ENCODE data around the gene ERGIC1. TPM values are rescaled to one million over a fixed set of nuclear protein-coding genes. Genes with fewer than 3 reads are reported as not detected.

The ERGIC1 gene
- total RNA-seq, 1 experiment from 2014 or later = 89.8 TPM

DNA sequence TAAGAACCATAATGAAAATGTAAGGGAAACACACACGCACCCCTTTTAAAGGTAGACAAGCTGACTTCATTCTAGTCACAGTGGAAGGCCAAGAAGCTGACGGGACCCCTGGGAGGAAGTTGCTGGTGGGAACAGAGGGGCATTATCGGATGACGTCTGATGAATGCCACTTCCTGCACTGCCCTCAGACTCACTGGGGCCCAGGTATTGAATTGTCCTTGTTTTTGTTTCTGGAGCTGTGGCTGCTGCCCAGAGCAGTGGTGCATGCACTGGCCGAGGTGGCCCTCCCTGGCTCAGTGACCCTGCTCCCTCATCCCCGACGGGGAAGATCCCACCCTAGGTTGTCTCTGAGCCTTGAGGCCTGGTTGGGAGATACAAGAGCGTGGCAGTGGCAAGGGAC, 109.9 kb downstream of the ERGIC1 start:
- Mint-ChIP-seq H3K9me3 (no peaks in the 10 kb centered on the region), H3K4me1 (peaks cover 15% of the 10 kb centered on the region), H3K27ac (no peak overlapping the region; the same call in 1 of the 2 replicates), H3K27me3 (ENCODE audit: low read depth) (no peaks in the 10 kb centered on the region), H3K36me3 (peaks cover 28% of the 10 kb centered on the region), H3K4me3 (no peak overlapping the region)
- ChIA-PET POLR2A (no interaction called here), CTCF (interaction anchor here (0.6 to 2.2 kb wide), 4 partner anchors 11 to 172 kb away, joined by 3 to 16 read pairs (median 3); no protein-coding TSS in a partner anchor)
- TF ChIP-seq, protein P1, sequence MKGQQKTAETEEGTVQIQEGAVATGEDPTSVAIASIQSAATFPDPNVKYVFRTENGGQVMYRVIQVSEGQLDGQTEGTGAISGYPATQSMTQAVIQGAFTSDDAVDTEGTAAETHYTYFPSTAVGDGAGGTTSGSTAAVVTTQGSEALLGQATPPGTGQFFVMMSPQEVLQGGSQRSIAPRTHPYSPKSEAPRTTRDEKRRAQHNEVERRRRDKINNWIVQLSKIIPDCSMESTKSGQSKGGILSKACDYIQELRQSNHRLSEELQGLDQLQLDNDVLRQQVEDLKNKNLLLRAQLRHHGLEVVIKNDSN (CRISPR knock-in tag; IDR thresholded peaks at IDR 0.05) = no peak
- TF ChIP-seq, protein P2, sequence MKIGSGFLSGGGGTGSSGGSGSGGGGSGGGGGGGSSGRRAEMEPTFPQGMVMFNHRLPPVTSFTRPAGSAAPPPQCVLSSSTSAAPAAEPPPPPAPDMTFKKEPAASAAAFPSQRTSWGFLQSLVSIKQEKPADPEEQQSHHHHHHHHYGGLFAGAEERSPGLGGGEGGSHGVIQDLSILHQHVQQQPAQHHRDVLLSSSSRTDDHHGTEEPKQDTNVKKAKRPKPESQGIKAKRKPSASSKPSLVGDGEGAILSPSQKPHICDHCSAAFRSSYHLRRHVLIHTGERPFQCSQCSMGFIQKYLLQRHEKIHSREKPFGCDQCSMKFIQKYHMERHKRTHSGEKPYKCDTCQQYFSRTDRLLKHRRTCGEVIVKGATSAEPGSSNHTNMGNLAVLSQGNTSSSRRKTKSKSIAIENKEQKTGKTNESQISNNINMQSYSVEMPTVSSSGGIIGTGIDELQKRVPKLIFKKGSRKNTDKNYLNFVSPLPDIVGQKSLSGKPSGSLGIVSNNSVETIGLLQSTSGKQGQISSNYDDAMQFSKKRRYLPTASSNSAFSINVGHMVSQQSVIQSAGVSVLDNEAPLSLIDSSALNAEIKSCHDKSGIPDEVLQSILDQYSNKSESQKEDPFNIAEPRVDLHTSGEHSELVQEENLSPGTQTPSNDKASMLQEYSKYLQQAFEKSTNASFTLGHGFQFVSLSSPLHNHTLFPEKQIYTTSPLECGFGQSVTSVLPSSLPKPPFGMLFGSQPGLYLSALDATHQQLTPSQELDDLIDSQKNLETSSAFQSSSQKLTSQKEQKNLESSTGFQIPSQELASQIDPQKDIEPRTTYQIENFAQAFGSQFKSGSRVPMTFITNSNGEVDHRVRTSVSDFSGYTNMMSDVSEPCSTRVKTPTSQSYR (CRISPR knock-in tag; IDR thresholded peaks at IDR 0.05) = no peak
- DNase-seq (ENCODE audit: low spot score) (no peak), ATAC-seq (no peak)

DNA sequence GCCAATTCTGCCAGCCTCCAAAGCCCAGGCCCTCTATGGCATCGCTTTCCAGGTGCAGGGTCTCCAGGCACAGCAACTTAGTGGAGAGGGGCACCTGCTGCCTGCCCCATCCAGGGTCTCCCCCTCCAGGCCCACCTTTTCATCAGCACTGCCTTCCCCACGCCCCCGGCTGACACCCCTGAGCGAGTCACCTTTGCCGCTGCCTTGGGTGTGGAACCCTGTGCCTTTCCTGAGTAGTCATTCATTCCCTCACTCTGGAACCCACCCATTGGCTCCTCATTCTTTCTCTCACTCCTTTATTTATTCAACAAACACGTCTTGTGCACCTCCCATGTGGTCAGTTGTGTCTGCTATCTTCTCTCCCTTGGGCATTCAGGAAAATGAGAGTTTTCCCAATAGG, 110.7 kb downstream of the ERGIC1 start:
- DNase-seq (ENCODE audit: low spot score) (no peak), ATAC-seq (no peak)
- ChIA-PET POLR2A (no interaction called here), CTCF (interaction anchor here (0.7 kb wide), 1 partner anchor 230 kb away, joined by 3 read pairs; no protein-coding TSS in a partner anchor)
- no peak overlapping the region for H3K27ac Mint-ChIP-seq
- H3K4me3 Mint-ChIP-seq = no peak overlapping the region
- peaks cover 26% of the 10 kb centered on the region for H3K36me3 Mint-ChIP-seq
- H3K4me1 Mint-ChIP-seq = peaks cover 15% of the 10 kb centered on the region
- H3K9me3 Mint-ChIP-seq = no peaks in the 10 kb centered on the region
- no peaks in the 10 kb centered on the region for H3K27me3 Mint-ChIP-seq (ENCODE audit: low read depth)
- TF ChIP-seq, protein P3, sequence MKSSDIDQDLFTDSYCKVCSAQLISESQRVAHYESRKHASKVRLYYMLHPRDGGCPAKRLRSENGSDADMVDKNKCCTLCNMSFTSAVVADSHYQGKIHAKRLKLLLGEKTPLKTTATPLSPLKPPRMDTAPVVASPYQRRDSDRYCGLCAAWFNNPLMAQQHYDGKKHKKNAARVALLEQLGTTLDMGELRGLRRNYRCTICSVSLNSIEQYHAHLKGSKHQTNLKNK (CRISPR knock-in tag; IDR thresholded peaks at IDR 0.05) = no peak
- TF ChIP-seq PRRX2 (CRISPR knock-in tag; IDR thresholded peaks at IDR 0.05) = no peak
- TF ChIP-seq ZNF263 (CRISPR knock-in tag; IDR thresholded peaks at IDR 0.05; ENCODE audit: low read depth) = no peak
- no peak for TF ChIP-seq ZNF121 (CRISPR knock-in tag; IDR thresholded peaks at IDR 0.05)
- TF ChIP-seq, protein P4, sequence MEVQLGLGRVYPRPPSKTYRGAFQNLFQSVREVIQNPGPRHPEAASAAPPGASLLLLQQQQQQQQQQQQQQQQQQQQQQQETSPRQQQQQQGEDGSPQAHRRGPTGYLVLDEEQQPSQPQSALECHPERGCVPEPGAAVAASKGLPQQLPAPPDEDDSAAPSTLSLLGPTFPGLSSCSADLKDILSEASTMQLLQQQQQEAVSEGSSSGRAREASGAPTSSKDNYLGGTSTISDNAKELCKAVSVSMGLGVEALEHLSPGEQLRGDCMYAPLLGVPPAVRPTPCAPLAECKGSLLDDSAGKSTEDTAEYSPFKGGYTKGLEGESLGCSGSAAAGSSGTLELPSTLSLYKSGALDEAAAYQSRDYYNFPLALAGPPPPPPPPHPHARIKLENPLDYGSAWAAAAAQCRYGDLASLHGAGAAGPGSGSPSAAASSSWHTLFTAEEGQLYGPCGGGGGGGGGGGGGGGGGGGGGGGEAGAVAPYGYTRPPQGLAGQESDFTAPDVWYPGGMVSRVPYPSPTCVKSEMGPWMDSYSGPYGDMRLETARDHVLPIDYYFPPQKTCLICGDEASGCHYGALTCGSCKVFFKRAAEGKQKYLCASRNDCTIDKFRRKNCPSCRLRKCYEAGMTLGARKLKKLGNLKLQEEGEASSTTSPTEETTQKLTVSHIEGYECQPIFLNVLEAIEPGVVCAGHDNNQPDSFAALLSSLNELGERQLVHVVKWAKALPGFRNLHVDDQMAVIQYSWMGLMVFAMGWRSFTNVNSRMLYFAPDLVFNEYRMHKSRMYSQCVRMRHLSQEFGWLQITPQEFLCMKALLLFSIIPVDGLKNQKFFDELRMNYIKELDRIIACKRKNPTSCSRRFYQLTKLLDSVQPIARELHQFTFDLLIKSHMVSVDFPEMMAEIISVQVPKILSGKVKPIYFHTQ (CRISPR knock-in tag; IDR thresholded peaks at IDR 0.05) = no peak
- TF ChIP-seq SMAD3 (CRISPR knock-in tag; IDR thresholded peaks at IDR 0.05; ENCODE audit: borderline replicate concordance) = no peak
- no peak for TF ChIP-seq OVOL2 (CRISPR knock-in tag; IDR thresholded peaks at IDR 0.05; ENCODE audit: borderline replicate concordance)
- no peak for TF ChIP-seq NFE2L1 (CRISPR knock-in tag; IDR thresholded peaks at IDR 0.05)
- no peak for TF ChIP-seq SMAD4 (CRISPR knock-in tag; IDR thresholded peaks at IDR 0.05)
- TF ChIP-seq, protein P5, sequence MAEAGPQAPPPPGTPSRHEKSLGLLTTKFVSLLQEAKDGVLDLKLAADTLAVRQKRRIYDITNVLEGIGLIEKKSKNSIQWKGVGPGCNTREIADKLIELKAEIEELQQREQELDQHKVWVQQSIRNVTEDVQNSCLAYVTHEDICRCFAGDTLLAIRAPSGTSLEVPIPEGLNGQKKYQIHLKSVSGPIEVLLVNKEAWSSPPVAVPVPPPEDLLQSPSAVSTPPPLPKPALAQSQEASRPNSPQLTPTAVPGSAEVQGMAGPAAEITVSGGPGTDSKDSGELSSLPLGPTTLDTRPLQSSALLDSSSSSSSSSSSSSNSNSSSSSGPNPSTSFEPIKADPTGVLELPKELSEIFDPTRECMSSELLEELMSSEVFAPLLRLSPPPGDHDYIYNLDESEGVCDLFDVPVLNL (CRISPR knock-in tag; IDR thresholded peaks at IDR 0.05; ENCODE audit: borderline replicate concordance, low read depth) = no peak
- TF ChIP-seq, protein P6, sequence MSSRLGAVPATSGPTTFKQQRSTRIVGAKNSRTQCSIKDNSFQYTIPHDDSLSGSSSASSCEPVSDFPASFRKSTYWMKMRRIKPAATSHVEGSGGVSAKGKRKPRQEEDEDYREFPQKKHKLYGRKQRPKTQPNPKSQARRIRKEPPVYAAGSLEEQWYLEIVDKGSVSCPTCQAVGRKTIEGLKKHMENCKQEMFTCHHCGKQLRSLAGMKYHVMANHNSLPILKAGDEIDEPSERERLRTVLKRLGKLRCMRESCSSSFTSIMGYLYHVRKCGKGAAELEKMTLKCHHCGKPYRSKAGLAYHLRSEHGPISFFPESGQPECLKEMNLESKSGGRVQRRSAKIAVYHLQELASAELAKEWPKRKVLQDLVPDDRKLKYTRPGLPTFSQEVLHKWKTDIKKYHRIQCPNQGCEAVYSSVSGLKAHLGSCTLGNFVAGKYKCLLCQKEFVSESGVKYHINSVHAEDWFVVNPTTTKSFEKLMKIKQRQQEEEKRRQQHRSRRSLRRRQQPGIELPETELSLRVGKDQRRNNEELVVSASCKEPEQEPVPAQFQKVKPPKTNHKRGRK (CRISPR knock-in tag; IDR thresholded peaks at IDR 0.05; ENCODE audit: borderline replicate concordance) = no peak
- TF ChIP-seq, protein P7, sequence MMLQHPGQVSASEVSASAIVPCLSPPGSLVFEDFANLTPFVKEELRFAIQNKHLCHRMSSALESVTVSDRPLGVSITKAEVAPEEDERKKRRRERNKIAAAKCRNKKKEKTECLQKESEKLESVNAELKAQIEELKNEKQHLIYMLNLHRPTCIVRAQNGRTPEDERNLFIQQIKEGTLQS (CRISPR knock-in tag; conservative IDR thresholded peaks at IDR 0.05) = no peak
- TF ChIP-seq, protein P8, sequence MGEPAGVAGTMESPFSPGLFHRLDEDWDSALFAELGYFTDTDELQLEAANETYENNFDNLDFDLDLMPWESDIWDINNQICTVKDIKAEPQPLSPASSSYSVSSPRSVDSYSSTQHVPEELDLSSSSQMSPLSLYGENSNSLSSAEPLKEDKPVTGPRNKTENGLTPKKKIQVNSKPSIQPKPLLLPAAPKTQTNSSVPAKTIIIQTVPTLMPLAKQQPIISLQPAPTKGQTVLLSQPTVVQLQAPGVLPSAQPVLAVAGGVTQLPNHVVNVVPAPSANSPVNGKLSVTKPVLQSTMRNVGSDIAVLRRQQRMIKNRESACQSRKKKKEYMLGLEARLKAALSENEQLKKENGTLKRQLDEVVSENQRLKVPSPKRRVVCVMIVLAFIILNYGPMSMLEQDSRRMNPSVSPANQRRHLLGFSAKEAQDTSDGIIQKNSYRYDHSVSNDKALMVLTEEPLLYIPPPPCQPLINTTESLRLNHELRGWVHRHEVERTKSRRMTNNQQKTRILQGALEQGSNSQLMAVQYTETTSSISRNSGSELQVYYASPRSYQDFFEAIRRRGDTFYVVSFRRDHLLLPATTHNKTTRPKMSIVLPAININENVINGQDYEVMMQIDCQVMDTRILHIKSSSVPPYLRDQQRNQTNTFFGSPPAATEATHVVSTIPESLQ (CRISPR knock-in tag; IDR thresholded peaks at IDR 0.05) = no peak
- TF ChIP-seq, protein P1 (CRISPR knock-in tag; IDR thresholded peaks at IDR 0.05) = no peak
- TF ChIP-seq, protein P9, sequence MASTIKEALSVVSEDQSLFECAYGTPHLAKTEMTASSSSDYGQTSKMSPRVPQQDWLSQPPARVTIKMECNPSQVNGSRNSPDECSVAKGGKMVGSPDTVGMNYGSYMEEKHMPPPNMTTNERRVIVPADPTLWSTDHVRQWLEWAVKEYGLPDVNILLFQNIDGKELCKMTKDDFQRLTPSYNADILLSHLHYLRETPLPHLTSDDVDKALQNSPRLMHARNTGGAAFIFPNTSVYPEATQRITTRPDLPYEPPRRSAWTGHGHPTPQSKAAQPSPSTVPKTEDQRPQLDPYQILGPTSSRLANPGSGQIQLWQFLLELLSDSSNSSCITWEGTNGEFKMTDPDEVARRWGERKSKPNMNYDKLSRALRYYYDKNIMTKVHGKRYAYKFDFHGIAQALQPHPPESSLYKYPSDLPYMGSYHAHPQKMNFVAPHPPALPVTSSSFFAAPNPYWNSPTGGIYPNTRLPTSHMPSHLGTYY (CRISPR knock-in tag; IDR thresholded peaks at IDR 0.05) = no peak
